Measurements from ENCODE around the gene FAM216A.

GRCh38 chr12:110534811-110535210 lies 66.2 kb downstream of the FAM216A start:
- TF ChIP-seq REST (IDR thresholded peaks at IDR 0.05; ENCODE audit: borderline replicate concordance) (no peak), CTCF (IDR thresholded peaks at IDR 0.05; ENCODE audit: poor library complexity, severe bottlenecking) (no peak), POLR2AphosphoS5 (IDR thresholded peaks at IDR 0.05) (no peak), EZH2 (IDR thresholded peaks at IDR 0.05; ENCODE audit: borderline replicate concordance, insufficient read depth, low read length, poor library complexity, severe bottlenecking) (no peak), MXI1 (conservative IDR thresholded peaks at IDR 0.05; ENCODE audit: poor library complexity, severe bottlenecking) (no peak), EP300 (conservative IDR thresholded peaks at IDR 0.05; ENCODE audit: poor library complexity, severe bottlenecking) (no peak), SMC3 (conservative IDR thresholded peaks at IDR 0.05; ENCODE audit: poor library complexity) (no peak), RAD21 (conservative IDR thresholded peaks at IDR 0.05) (no peak), TAF1 (IDR thresholded peaks at IDR 0.05; ENCODE audit: low read depth) (no peak)

Data from neural cell (in vitro differentiated cells).